DMS 273 (cell line): ENCODE measurements around the gene RAI1.

ENCODE experiments used
- DNase-seq: peaks from one replicate; lab custom pipeline; 2025; ENCODE audit not compliant: unreplicated experiment; lab: John Stamatoyannopoulos, UW

The RAI1 gene

GRCh38 chr17:17781591-17782496 is 100.6 kb downstream of the RAI1 start:
- DNase-seq = peak; percentile 92

- peak; percentile 84 for DNase-seq
These were observed 101.4 kb downstream of the RAI1 start for GRCh38 chr17:17782523-17783115.

GRCh38 chr17:17783116-17783824 is 102.0 kb downstream of the RAI1 start:
- peak; percentile 93 for DNase-seq

- peak; percentile 87 for DNase-seq
These were observed 102.8 kb downstream of the RAI1 start for GRCh38 chr17:17783825-17784656.

- peak; percentile 72 for DNase-seq
These were observed 103.5 kb downstream of the RAI1 start for GRCh38 chr17:17784657-17785267.

- DNase-seq = no peak
These were observed 104.1 kb downstream of the RAI1 start for GRCh38 chr17:17785407-17785806.

- no peak for DNase-seq
These were observed 105.7 kb downstream of the RAI1 start for GRCh38 chr17:17786998-17787397.

- DNase-seq = no peak
These were observed 106.3 kb downstream of the RAI1 start for GRCh38 chr17:17787568-17787967.

GRCh38 chr17:17788967-17789366 is 107.7 kb downstream of the RAI1 start:
- no peak for DNase-seq

GRCh38 chr17:17789410-17789809 is 108.2 kb downstream of the RAI1 start:
- DNase-seq = no peak

- peak; percentile 64 for DNase-seq
These were observed 108.8 kb downstream of the RAI1 start for GRCh38 chr17:17789828-17790636.

- DNase-seq = peak; percentile 67
These were observed 109.6 kb downstream of the RAI1 start for GRCh38 chr17:17790637-17791464.

GRCh38 chr17:17792037-17792550 is 110.8 kb downstream of the RAI1 start:
- peak; percentile 51 for DNase-seq

- peak; percentile 69 for DNase-seq
These were observed 111.5 kb downstream of the RAI1 start for GRCh38 chr17:17792551-17793377.

GRCh38 chr17:17793378-17794214 is 112.3 kb downstream of the RAI1 start:
- no peak for DNase-seq

GRCh38 chr17:17794382-17794781 is 113.1 kb downstream of the RAI1 start:
- no peak for DNase-seq

GRCh38 chr17:17795296-17795695 is 114.0 kb downstream of the RAI1 start:
- DNase-seq = no peak
